GM23338 (cell line): ENCODE results near the gene FLRT2.

Experiments used
- EZH2 ChIP-seq: fragments of 200-600 bp; sonication (generic); IDR thresholded peaks from one replicate; pipeline ENCODE4 v1.8.0; 2017; ENCODE audit warnings: antibody characterized with exemption, mild to moderate bottlenecking, low read depth; ENCODE audit not compliant: unreplicated experiment
- EZH2phosphoT487 ChIP-seq: fragments of 200-600 bp; sonication (generic); IDR thresholded peaks from one replicate; pipeline ENCODE4 v1.8.1; 2018; ENCODE audit warnings: antibody characterized with exemption; ENCODE audit not compliant: unreplicated experiment
- JUNB ChIP-seq: IDR thresholded peaks from one replicate; pipeline ENCODE4 v1.6.1; 2016; ENCODE audit warnings: antibody characterized with exemption; ENCODE audit not compliant: unreplicated experiment
- TF ChIP-seq, protein P1 (sequence below), 2 experiments: fragments of 200-600 bp in 1 of 2; sonication (generic) in 1 of 2; conservative IDR thresholded peaks; 2 replicates each; pipeline versions ENCODE4 v1.5.1 to v1.6.1; 2016 to 2017; ENCODE audit warnings: antibody characterized with exemption in 2 of 2, low read depth in 2 of 2, mild to moderate bottlenecking in 2 of 2, moderate library complexity in 1 of 2
- TF ChIP-seq, protein P2 (sequence below): IDR thresholded peaks from one replicate; pipeline ENCODE4 v1.6.1; 2018; ENCODE audit warnings: antibody characterized with exemption; ENCODE audit not compliant: unreplicated experiment

DNA sequence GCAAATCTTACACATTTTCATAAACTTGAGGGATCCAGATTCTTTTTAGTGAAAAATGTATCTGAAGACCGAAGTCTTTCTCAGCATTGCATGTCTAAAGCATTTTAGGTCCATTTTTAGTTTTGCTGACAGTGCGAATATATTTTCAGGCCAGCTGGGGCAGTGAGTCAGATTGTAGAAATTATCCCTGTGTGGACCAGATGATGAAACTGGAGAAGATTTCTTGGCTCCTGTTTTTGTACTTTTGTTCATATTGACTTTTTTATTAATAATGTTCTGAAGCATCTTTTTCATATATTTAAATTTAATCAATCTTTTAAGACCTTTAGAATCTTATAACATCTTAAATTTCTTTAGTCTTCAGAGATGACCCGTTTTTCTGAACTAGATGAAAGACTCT, 173.1 kb downstream of the FLRT2 start:
- TF ChIP-seq, protein P1, sequence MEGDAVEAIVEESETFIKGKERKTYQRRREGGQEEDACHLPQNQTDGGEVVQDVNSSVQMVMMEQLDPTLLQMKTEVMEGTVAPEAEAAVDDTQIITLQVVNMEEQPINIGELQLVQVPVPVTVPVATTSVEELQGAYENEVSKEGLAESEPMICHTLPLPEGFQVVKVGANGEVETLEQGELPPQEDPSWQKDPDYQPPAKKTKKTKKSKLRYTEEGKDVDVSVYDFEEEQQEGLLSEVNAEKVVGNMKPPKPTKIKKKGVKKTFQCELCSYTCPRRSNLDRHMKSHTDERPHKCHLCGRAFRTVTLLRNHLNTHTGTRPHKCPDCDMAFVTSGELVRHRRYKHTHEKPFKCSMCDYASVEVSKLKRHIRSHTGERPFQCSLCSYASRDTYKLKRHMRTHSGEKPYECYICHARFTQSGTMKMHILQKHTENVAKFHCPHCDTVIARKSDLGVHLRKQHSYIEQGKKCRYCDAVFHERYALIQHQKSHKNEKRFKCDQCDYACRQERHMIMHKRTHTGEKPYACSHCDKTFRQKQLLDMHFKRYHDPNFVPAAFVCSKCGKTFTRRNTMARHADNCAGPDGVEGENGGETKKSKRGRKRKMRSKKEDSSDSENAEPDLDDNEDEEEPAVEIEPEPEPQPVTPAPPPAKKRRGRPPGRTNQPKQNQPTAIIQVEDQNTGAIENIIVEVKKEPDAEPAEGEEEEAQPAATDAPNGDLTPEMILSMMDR (conservative IDR thresholded peaks at IDR 0.05; ENCODE audit: low read depth in 2 of 2): no peak
- TF ChIP-seq EZH2: no peak
- no peak for TF ChIP-seq EZH2phosphoT487
- TF ChIP-seq, protein P2, sequence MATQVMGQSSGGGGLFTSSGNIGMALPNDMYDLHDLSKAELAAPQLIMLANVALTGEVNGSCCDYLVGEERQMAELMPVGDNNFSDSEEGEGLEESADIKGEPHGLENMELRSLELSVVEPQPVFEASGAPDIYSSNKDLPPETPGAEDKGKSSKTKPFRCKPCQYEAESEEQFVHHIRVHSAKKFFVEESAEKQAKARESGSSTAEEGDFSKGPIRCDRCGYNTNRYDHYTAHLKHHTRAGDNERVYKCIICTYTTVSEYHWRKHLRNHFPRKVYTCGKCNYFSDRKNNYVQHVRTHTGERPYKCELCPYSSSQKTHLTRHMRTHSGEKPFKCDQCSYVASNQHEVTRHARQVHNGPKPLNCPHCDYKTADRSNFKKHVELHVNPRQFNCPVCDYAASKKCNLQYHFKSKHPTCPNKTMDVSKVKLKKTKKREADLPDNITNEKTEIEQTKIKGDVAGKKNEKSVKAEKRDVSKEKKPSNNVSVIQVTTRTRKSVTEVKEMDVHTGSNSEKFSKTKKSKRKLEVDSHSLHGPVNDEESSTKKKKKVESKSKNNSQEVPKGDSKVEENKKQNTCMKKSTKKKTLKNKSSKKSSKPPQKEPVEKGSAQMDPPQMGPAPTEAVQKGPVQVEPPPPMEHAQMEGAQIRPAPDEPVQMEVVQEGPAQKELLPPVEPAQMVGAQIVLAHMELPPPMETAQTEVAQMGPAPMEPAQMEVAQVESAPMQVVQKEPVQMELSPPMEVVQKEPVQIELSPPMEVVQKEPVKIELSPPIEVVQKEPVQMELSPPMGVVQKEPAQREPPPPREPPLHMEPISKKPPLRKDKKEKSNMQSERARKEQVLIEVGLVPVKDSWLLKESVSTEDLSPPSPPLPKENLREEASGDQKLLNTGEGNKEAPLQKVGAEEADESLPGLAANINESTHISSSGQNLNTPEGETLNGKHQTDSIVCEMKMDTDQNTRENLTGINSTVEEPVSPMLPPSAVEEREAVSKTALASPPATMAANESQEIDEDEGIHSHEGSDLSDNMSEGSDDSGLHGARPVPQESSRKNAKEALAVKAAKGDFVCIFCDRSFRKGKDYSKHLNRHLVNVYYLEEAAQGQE: no peak
- no peak for TF ChIP-seq JUNB
